IMR-90 (cell line): ENCODE results near the gene CLEC6A. TPM values are rescaled to one million over a fixed set of nuclear protein-coding genes. Genes with fewer than 3 reads are reported as not detected.

Experiments used
- ATAC-seq: fragments of 200-7000 bp; cut with Tn5 transposase; 2 replicates; pipeline ENCODE4 v1.9.1; 2020; ENCODE audit warnings: low read depth, mild to moderate bottlenecking, moderate library complexity
- BruUV-seq: library from RNA; stranded (reverse); fragments of 400-500 nt; replicated peaks from 2 replicates; lab custom pipeline; 2021; lab: Mats Ljungman, UMichigan
- CTCF ChIA-PET: fragments of 300-600 bp; formaldehyde crosslinking; extraction: SDS; loops from one replicate; lab custom pipeline; 2021; ENCODE audit warnings: antibody characterized with exemption; lab: Yijun Ruan, JAX
- POLR2A ChIA-PET: fragments of 300-600 bp; sonication (Branson Sonifier 250); formaldehyde crosslinking; loops from one replicate; lab custom pipeline; 2022; ENCODE audit warnings: antibody characterized with exemption; ENCODE audit not compliant: unreplicated experiment; lab: Charles Lee
- DNase-seq: peaks from one replicate; pipeline ENCODE4 v3.0.0; 2013
- H2AFZ ChIP-seq: replicated peaks from 2 replicates; pipeline ENCODE3; 2013; ENCODE audit warnings: low read length, mild to moderate bottlenecking; ENCODE audit not compliant: poor library complexity
- H2AK5ac ChIP-seq: 2 replicates; pipeline ENCODE4 v1.6.1; 2013; ENCODE audit warnings: low read depth, low read length, inconsistent platforms
- H2AK9ac ChIP-seq: replicated peaks from 2 replicates; pipeline ENCODE3; 2013; ENCODE audit warnings: mild to moderate bottlenecking, low read depth, low read length, moderate library complexity; ENCODE audit not compliant: poor library complexity
- H2BK120ac ChIP-seq: 2 replicates; pipeline ENCODE4 v1.6.1; 2013; ENCODE audit warnings: low read depth, low read length, inconsistent platforms
- H2BK15ac ChIP-seq: 3 replicates; pipeline ENCODE4 v1.6.1; 2013; ENCODE audit warnings: low read depth, low read length, inconsistent platforms
- H2BK20ac ChIP-seq: 2 replicates; pipeline ENCODE4 v1.6.1; 2013; ENCODE audit warnings: low read depth, mild to moderate bottlenecking, inconsistent platforms, low read length, moderate library complexity
- H2BK5ac ChIP-seq: 2 replicates; pipeline ENCODE4 v1.6.1; 2013; ENCODE audit warnings: mild to moderate bottlenecking, low read depth, low read length, inconsistent platforms; ENCODE audit not compliant: poor library complexity, severe bottlenecking
- H3K14ac ChIP-seq: replicated peaks from 2 replicates; pipeline ENCODE4 v1.6.1; 2013; ENCODE audit warnings: low read depth, low read length, inconsistent platforms
- H3K18ac ChIP-seq: 2 replicates; pipeline ENCODE4 v1.6.1; 2013; ENCODE audit warnings: low read depth, low read length, control low read depth
- H3K23ac ChIP-seq: 2 replicates; pipeline ENCODE4 v1.6.1; 2013; ENCODE audit warnings: low read depth, low read length, inconsistent platforms
- H3K27ac ChIP-seq: 2 replicates; pipeline ENCODE4 v1.5.1; 2013; ENCODE audit warnings: mild to moderate bottlenecking, control low read depth, low read length; ENCODE audit not compliant: insufficient read depth
- H3K27me3 ChIP-seq: 2 replicates; pipeline ENCODE4 v1.6.1; 2013; ENCODE audit warnings: low read length; ENCODE audit not compliant: control insufficient read depth, insufficient read depth
- H3K36me3 ChIP-seq: 2 replicates; pipeline ENCODE4 v1.6.1; 2013; ENCODE audit warnings: low read length, mixed read lengths; ENCODE audit not compliant: control insufficient read depth, insufficient read depth
- H3K4ac ChIP-seq: 2 replicates; pipeline ENCODE4 v1.6.1; 2013; ENCODE audit warnings: low read depth, low read length, inconsistent platforms
- H3K4me1 ChIP-seq: 2 replicates; pipeline ENCODE4 v1.6.1; 2013; ENCODE audit warnings: low read length, mixed read lengths; ENCODE audit not compliant: control insufficient read depth, insufficient read depth
- H3K4me2 ChIP-seq: 2 replicates; pipeline ENCODE4 v1.6.1; 2013; ENCODE audit warnings: low read depth, mild to moderate bottlenecking, control low read depth, low read length, moderate library complexity
- H3K4me3 ChIP-seq: 2 replicates; pipeline ENCODE4 v1.5.1; 2013; ENCODE audit warnings: low read depth, mild to moderate bottlenecking, control low read depth, low read length, moderate library complexity; ENCODE audit not compliant: insufficient read depth
- H3K56ac ChIP-seq: 2 replicates; pipeline ENCODE4 v1.6.1; 2013; ENCODE audit warnings: low read length, inconsistent platforms; ENCODE audit not compliant: insufficient read depth; ENCODE audit errors: extremely low read depth
- H3K79me1 ChIP-seq, 2 experiments: 2 replicates each; pipeline ENCODE4 v1.6.1; 2013; ENCODE audit warnings: low read length in 2 of 2, inconsistent platforms in 1 of 2, low read depth in 1 of 2
- H3K9ac ChIP-seq: 2 replicates; pipeline ENCODE4 v1.6.1; 2013; ENCODE audit warnings: low read depth, low read length, control low read depth
- H3K9me1 ChIP-seq: 2 replicates; pipeline ENCODE4 v1.6.1; 2013; ENCODE audit warnings: low read length, inconsistent platforms; ENCODE audit not compliant: insufficient read depth
- H3K9me3 ChIP-seq: 2 replicates; pipeline ENCODE4 v1.6.1; 2013; ENCODE audit warnings: low read length; ENCODE audit not compliant: control insufficient read depth, insufficient read depth
- H4K20me1 ChIP-seq: 2 replicates; pipeline ENCODE4 v1.6.1; 2013; ENCODE audit warnings: low read length, inconsistent platforms; ENCODE audit not compliant: insufficient read depth
- H4K5ac ChIP-seq: 2 replicates; pipeline ENCODE4 v1.6.1; 2013; ENCODE audit warnings: mild to moderate bottlenecking, low read depth, low read length, control low read depth
- H4K8ac ChIP-seq, 2 experiments: 2 replicates each; pipeline ENCODE4 v1.6.1; 2013; ENCODE audit warnings: low read depth in 2 of 2, low read length in 2 of 2, control low read depth in 1 of 2, inconsistent platforms in 1 of 2
- H4K91ac ChIP-seq: 2 replicates; pipeline ENCODE4 v1.6.1; 2013; ENCODE audit warnings: low read depth, low read length, inconsistent platforms; ENCODE audit not compliant: insufficient read depth
- CHD1 ChIP-seq: IDR thresholded peaks from 2 replicates; pipeline ENCODE4 v1.6.1; 2012; ENCODE audit warnings: low read depth, low read length, improper control_type of control experiment
- POLR2A ChIP-seq: IDR thresholded peaks from 2 replicates; pipeline ENCODE4 v1.6.1; 2012; ENCODE audit warnings: mild to moderate bottlenecking, low read depth, low read length
- WGBS, 2 experiments: methylation state at CpG; one replicate each; pipeline versions ENCODE4 v1.1.5 to v1.1.7; 2013; ENCODE audit warnings: missing lambda C conversion rate in 2 of 2; ENCODE audit not compliant: insufficient read length in 1 of 2; ENCODE audit errors: extremely low coverage in 2 of 2; 5-methylcytosine and 5-hydroxymethylcytosine counted together
- dilution Hi-C: fragments of 300-500 bp; cut with HindIII; formaldehyde crosslinking; loops from one replicate; pipeline ENCODE4 v1.14.3; 2018; ENCODE audit warnings: low sequenced_read_pairs; ENCODE audit not compliant: unreplicated experiment
- in situ Hi-C: fragments of 300-500 bp; cut with MboI; formaldehyde crosslinking; loops from 3 replicates; pipeline ENCODE4 v1.14.3; 2019; ENCODE audit warnings: low sequenced_read_pairs, inconsistent platforms, mixed read lengths
- intact Hi-C: fragments of 100-400 bp; cut with micrococcal nuclease; formaldehyde crosslinking; loops from 2 replicates; pipeline ENCODE4 v1.10.0; 2022
- polyA plus RNA-seq, 3 experiments: library from polyadenylated mRNA; depleted of rRNA; stranded (reverse); fragments of >200 nt; gene quantifications; 2 replicates each; pipeline ENCODE4 v1.2.3, GENCODE V29; 2012; ENCODE audit warnings: low replicate concordance in 1 of 3
- total RNA-seq: library from RNA; depleted of rRNA; stranded (reverse); fragments of >200 nt; gene quantifications from 2 replicates; pipeline ENCODE4 v1.2.3, GENCODE V29; 2012

CLEC6A gene
- total and polyA plus RNA-seq, 2 of the 4 experiments (the other 2 are of a cell fraction) = not detected

DNA sequence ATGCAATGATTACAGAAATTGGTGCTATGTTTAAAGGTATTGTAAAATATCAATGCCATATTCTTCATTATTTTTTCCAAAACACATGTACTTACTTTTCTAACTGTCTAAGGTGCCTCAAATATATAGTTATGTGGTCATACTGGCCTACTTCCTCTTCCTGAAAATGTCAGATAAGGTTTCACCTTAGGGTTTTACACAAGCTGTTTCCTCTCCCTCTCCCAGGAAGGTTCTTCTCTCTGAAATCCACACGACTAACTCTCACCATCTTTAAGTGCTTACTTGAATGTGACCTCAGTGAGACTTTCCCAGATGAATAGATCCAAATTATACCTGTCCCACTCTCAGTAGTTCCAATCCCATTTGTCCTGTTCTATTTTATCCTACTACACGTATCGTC, 46.0 kb downstream of the CLEC6A start:
- no TSS peak for BruUV-seq
- CTCF ChIA-PET = no interaction called here

More for the DNA sequence above, 46.0 kb downstream of the CLEC6A start:
- no peak overlapping the region for H3K14ac ChIP-seq
- H3K79me1 ChIP-seq = no peaks in the 10 kb centered on the region
- no peak overlapping the region for H2BK20ac ChIP-seq
- DNase-seq (no peak), ATAC-seq (no peak)
- H3K18ac ChIP-seq = no peak overlapping the region
- no peak overlapping the region for H2BK120ac ChIP-seq
- intact Hi-C loops (no loop called here), in situ Hi-C loops (no loop called here), dilution Hi-C loops (no loop called here)
- no peaks in the 10 kb centered on the region for H3K27me3 ChIP-seq
- H4K91ac ChIP-seq = no peak overlapping the region
- H3K23ac ChIP-seq = no peak overlapping the region
- H3K9me3 ChIP-seq = no peaks in the 10 kb centered on the region
- H3K56ac ChIP-seq = no peak overlapping the region
- H3K4ac ChIP-seq = no peak overlapping the region
- H3K27ac ChIP-seq = no peak overlapping the region
- POLR2A ChIA-PET = no interaction called here
- no peak overlapping the region for H3K9ac ChIP-seq
- no peak overlapping the region for H4K5ac ChIP-seq
- H3K4me3 ChIP-seq = no peak overlapping the region
- no peaks in the 10 kb centered on the region for H3K4me1 ChIP-seq
- no peak overlapping the region for H2AFZ ChIP-seq
- no CpG with 5 or more reads among the region's 3 CpGs for WGBS, 2 experiments
- no peak for TF ChIP-seq POLR2A
- TF ChIP-seq CHD1 = no peak
- no peaks in the 10 kb centered on the region for H4K20me1 ChIP-seq
- no peak overlapping the region for H2AK9ac ChIP-seq
- H4K8ac ChIP-seq = no peak overlapping the region
- no peak overlapping the region for H2BK5ac ChIP-seq
- H3K36me3 ChIP-seq = no peaks in the 10 kb centered on the region
- H2AK5ac ChIP-seq = no peak overlapping the region
- no peak overlapping the region for H3K4me2 ChIP-seq
- no peaks in the 10 kb centered on the region for H3K9me1 ChIP-seq
- no peak overlapping the region for H2BK15ac ChIP-seq
